PFSK-1 (cell line): ENCODE data around the gene IGSF1.

Experiments
- POLR2AphosphoS5 ChIP-seq: IDR thresholded peaks from 2 replicates; pipeline ENCODE4 v1.6.1; 2012; ENCODE audit warnings: low read depth, mild to moderate bottlenecking, control low read depth, low read length, moderate library complexity
- REST ChIP-seq, 2 experiments: IDR thresholded peaks; 2 replicates each; pipeline versions ENCODE4 v1.6.1 to v1.8.0; 2011 to 2012; ENCODE audit warnings: low read depth in 2 of 2, low read length in 2 of 2, control low read depth in 1 of 2, inconsistent platforms in 1 of 2, mild to moderate bottlenecking in 1 of 2, moderate library complexity in 1 of 2; ENCODE audit not compliant: insufficient read depth in 1 of 2
- SIN3A ChIP-seq: IDR thresholded peaks from 2 replicates; pipeline ENCODE4 v1.6.1; 2012; ENCODE audit warnings: mild to moderate bottlenecking, low read length, moderate library complexity, borderline replicate concordance; ENCODE audit not compliant: insufficient read depth
- TAF1 ChIP-seq: IDR thresholded peaks from 2 replicates; pipeline ENCODE4 v1.6.1; 2012; ENCODE audit warnings: low read length, control low read depth, borderline replicate concordance; ENCODE audit not compliant: insufficient read depth

GRCh38 chrX:131262738-131263679 is 26.1 kb downstream of the IGSF1 start:
- no peak for TF ChIP-seq TAF1
- no peak for TF ChIP-seq POLR2AphosphoS5
- TF ChIP-seq SIN3A, result no peak
- TF ChIP-seq REST (IDR thresholded peaks at IDR 0.05; ENCODE audit: insufficient read depth in 1 of 2, low read depth in 2 of 2, low read length in 2 of 2), result no peak
